Measurements from ENCODE around the gene GPATCH2.

The GPATCH2 gene

DNA sequence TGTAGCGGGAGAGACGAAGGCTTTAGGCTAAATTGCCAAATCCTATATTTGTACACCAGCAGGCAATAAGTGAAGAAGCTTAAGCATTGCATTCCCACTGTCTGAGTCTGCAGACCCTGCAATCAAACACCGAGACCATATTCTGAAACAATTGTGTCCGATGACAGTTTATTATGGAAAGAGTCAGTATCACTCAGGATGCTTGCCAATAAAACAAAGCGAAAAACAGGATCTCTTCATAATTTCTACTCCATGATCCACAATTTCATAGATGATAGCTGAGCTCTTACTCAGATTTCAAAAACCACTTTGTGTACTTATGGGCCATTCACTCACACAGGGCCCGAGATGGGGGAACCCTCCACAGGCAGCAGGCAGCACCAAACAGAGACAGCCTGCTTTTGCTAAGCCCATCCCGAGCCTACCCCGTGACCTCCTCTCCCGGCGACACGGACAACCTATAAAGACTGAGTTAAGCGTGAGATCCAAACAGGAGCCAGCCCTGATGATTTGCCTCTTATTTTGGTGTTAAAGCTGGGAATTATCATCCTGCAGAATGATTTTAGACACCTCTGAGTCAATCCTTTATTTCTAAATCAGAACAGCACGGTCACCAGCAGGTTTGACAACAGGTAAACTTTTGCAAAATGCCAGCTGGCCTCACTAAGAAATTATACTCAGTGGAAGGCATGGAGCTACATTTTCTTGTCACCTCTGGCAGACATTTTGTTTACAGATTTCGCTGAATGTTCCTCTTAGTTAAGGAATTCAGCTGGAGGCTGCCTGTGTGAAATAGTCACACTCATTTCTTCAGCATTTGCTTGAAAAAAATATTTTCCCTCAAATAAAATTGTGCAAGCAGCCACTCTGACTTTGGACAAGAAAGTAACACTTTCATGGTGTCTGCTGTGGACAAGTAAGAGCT, 212.4 kb downstream of the GPATCH2 start:
- no peak for DNase-seq (ENCODE audit: low read depth)
- H3K4me3 ChIP-seq (replicated peaks; ENCODE audit: low read depth, low read length) = no peak overlapping the region
- TF ChIP-seq, protein P1, sequence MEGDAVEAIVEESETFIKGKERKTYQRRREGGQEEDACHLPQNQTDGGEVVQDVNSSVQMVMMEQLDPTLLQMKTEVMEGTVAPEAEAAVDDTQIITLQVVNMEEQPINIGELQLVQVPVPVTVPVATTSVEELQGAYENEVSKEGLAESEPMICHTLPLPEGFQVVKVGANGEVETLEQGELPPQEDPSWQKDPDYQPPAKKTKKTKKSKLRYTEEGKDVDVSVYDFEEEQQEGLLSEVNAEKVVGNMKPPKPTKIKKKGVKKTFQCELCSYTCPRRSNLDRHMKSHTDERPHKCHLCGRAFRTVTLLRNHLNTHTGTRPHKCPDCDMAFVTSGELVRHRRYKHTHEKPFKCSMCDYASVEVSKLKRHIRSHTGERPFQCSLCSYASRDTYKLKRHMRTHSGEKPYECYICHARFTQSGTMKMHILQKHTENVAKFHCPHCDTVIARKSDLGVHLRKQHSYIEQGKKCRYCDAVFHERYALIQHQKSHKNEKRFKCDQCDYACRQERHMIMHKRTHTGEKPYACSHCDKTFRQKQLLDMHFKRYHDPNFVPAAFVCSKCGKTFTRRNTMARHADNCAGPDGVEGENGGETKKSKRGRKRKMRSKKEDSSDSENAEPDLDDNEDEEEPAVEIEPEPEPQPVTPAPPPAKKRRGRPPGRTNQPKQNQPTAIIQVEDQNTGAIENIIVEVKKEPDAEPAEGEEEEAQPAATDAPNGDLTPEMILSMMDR (IDR thresholded peaks at IDR 0.05; ENCODE audit: low read length, missing control alignments) = no peak

DNA sequence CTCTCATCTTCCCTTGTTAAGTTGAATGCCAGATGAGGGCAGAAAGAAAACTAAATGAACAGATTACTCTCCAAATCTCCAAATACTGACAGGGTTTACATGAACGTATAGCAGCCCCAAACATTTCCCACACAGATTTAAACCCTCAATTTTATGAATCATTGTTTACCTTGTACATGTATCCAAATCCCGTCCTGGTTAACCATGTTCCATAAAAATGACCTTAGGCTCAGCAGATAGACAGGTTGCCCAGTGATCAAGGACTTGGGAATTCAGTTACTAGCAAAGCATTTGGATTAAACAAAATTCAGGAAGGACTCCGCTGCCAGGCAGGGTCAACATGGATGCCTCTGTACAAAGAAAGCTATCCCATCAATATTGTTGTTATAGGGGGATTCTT, 213.5 kb downstream of the GPATCH2 start:
- H3K4me3 ChIP-seq (replicated peaks; ENCODE audit: low read depth, low read length) = no peak overlapping the region
- TF ChIP-seq, protein P1 (IDR thresholded peaks at IDR 0.05; ENCODE audit: low read length, missing control alignments) = no peak
- no peak for DNase-seq (ENCODE audit: low read depth)

DNA sequence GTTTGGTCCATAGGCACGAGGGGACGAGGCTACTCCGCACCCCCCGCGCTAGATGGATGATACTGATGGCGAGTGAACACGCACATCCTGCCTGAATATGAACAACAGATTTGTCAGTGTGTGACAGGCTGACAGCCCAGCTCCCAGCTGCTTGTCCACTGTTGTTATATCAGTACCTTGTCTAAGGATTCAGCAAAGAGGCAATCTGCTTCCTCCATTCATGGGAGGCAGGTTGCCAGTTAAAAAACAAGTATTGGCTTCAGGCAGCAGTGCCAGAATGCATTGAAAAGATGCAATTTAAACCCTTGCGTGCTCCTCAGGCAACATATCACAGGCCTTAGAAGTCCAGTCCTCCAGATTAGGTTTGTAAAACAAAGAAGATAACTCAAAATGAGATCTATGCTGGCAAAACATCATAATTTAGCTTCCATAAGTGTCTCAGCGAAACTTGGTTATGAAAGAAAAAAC, 223.3 kb downstream of the GPATCH2 start:
- TF ChIP-seq, protein P1 (IDR thresholded peaks at IDR 0.05; ENCODE audit: low read length, missing control alignments) = no peak
- peak; percentile 16 for DNase-seq (ENCODE audit: low read depth)
- H3K4me3 ChIP-seq (replicated peaks; ENCODE audit: low read depth, low read length) = no peak overlapping the region

DNA sequence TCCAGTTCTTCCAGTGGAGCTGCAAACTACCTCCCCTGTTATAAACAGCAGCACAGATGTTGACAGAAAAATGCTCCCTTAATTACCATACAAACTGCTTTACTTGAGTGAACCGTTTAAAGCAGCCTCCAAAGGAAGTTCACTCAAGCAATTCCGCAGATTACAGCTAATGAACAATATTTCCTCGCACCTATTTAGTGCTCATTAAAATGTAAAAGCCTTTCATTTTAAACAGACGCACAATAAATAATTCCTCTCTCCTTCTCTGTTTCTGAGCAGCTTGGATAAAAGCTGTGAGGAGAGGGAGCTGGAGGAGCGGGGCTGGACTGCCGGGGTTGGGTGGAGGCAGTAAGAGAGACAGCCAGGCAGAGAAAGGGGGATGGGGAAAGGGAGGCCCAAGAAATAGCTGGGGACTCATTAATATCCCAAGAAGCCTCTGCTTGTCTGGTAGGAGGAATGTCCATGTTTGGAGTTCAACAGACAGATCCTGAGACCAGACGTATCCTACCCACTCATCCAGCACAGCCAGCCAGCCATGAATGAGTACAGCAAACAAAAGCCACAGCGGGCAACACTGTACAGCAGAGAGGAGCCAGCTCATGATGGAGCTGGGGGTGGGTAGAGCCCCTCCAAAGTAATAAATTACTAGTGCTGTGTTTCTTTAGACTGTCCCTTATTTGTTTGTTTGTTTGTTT, 227.7 kb downstream of the GPATCH2 start:
- TF ChIP-seq, protein P1 (IDR thresholded peaks at IDR 0.05; ENCODE audit: low read length, missing control alignments) = no peak
- H3K4me3 ChIP-seq (replicated peaks; ENCODE audit: low read depth, low read length) = no peak overlapping the region
- DNase-seq (ENCODE audit: low read depth) = no peak

DNA sequence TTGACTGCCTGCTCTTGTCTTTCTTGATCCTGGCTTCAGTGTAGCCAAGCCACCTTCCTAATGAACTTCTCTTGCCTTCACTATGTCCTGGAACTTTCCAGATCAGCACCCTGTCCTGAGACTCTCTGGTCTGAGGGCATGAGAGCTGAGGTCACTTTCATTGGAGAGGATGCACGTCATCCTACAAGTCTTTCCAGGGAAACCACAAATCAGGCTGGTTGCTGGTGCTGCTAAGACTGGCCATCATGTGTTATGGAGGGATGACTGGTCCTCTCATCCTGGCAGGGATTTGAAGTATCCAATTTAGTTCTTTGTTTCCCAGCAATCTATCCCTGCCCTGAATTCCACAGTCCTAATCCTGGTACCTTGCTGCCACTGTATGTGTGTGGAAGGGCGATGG, 228.6 kb downstream of the GPATCH2 start:
- H3K4me3 ChIP-seq (replicated peaks; ENCODE audit: low read depth, low read length) = no peak overlapping the region
- DNase-seq (ENCODE audit: low read depth) = no peak
- TF ChIP-seq, protein P1 (IDR thresholded peaks at IDR 0.05; ENCODE audit: low read length, missing control alignments) = no peak

DNA sequence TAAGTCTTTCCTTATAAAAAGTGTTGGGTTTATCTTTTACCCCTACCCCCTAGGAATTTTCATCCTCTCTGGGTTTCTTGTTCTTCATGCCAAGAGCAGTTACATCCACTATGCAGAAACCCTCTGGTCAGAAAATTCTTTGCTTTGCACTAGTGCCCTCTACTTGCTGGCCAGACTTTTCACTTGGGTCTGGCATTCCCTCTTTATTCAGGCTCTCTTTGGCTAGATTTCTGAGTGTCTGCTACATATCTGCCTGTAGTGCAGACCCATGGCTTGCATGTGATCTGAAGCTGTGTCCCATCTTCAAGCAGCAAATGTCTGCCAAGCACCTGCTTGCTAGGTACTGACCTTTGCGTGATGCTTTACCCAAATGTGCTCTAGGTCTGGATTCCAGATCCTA, 237.0 kb downstream of the GPATCH2 start:
- TF ChIP-seq, protein P1 (IDR thresholded peaks at IDR 0.05; ENCODE audit: low read length, missing control alignments) = no peak

More for the DNA sequence above, 237.0 kb downstream of the GPATCH2 start:
- no peak for DNase-seq (ENCODE audit: low read depth)
- H3K4me3 ChIP-seq (replicated peaks; ENCODE audit: low read depth, low read length) = no peak overlapping the region
